ENCODE results near the gene THSD7B. TPM values are rescaled to one million over a fixed set of nuclear protein-coding genes. Genes with fewer than 3 reads are reported as not detected.

THSD7B gene
- total RNA-seq, 1 donor from 2014 or later: 1.4 TPM

- no peak for DNase-seq (ENCODE audit: low spot score)
These were observed 367.9 kb downstream of the THSD7B start for GRCh38 chr2:137133225-137133624.

DNA sequence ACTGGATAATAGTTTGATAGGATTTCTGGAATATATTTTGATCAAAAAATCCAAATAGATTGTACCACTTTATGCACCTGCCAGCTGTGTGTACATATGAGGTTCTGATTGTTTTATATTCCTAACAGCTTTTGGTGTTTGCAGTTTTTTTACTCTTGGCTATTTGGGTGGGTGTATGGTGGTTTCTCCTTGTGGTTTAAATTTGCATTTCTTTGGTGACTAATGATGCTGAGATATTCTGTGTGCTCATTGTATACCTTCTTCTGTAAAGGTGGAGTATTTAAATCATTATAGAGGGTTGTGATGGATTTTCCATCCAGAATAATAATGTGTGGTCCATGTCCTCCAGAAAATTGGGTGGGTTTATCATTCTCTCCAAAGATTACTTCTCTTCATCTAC, 372.9 kb downstream of the THSD7B start:
- no peak for DNase-seq (ENCODE audit: low spot score)

DNA sequence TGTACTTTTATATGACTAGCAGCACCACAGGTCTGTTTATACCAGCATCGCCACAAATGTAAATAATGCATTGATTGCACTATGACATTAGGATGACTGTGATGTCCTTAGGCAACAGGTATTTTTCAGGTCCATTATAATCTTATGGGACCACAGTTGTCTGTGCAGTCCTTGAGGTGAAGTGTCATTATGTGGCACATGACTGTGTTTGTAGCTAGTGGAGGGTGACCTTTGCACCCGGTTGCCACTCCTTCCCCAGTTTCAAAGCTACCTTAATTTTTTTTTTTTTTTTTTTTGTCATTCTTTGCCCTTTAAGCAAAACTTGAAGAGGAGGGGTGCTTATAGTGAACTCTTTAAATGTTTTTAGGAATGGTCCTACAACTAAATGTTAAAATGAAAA, 386.4 kb downstream of the THSD7B start:
- no peak for DNase-seq (ENCODE audit: low spot score)

DNA sequence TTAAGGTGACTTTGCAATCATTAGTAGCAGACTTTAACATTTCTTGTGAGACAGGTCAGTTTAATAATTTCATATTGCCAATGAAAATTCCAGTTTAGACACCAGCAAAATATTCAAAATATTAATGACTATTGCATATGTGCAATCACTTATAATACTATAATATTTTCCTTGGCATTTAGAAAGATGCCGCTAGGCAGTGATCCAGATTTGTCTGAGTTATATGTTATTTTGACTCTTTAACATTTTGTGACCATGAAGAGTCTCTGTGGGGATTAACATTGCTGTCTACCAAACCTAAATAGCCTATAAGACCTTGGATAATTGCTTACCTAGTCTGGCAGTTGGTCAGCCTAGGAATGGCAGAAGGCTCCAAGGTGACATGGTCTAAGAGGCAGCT, 389.6 kb downstream of the THSD7B start:
- no peak for DNase-seq (ENCODE audit: low spot score)

DNA sequence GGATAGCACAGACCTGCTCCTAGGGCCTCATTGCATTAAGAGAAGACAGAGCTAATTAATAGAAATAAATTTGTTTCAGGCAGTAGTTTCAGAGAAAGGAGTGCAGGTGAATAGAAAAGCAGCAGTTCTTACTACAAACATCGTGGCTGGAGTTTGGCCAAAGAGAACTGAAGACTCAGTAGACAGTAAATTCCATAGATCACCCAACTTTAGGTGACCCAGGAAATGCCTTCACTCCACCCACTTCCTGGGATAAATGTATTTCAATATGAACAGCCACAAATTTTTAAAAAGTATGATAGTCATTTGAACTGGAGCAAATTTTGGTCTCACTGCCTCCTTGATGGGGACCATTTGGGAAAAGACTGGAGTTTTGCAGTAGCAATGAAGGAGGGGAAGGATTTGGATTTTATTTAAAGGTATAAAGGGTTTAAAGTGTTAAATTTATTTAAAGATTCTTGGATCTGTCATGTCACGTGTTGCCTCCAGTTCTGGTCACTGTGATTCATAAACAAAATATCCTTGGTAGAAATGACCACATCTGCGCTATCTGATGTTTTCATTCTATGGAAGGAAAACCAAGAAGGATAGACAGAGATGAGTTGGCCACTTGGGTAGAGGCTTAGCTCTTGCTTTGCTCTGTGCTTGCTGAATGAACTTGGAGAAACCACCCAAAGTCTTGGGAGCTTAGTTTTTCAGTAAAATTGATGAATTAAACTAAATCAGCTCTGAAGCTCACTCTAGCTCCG, 390.2 kb downstream of the THSD7B start:
- no peak for DNase-seq (ENCODE audit: low spot score)

- no peak for DNase-seq (ENCODE audit: low spot score)
These were observed 391.0 kb downstream of the THSD7B start for GRCh38 chr2:137156221-137156844.

- no peak for DNase-seq (ENCODE audit: low spot score)
These were observed 392.5 kb downstream of the THSD7B start for GRCh38 chr2:137157851-137158250.

DNA sequence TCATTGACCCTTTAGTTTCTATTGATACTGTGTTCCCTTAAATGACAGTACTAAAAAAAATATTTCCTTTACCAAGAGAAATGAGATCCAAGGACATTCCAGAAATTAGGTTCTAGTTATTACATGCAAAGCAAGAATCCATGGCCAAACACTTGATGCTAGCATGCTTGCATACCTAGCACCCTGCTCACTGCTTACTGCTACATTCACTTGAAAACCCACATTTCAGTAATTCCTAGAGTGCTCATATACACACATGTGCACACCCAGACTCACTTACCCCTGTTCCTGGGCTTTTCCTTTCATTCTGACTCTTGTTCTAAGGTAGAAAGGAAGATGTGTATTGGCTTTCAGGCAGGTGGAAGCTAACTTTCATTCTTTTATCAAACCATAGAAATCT, 395.9 kb downstream of the THSD7B start:
- DNase-seq (ENCODE audit: low spot score): no peak

DNA sequence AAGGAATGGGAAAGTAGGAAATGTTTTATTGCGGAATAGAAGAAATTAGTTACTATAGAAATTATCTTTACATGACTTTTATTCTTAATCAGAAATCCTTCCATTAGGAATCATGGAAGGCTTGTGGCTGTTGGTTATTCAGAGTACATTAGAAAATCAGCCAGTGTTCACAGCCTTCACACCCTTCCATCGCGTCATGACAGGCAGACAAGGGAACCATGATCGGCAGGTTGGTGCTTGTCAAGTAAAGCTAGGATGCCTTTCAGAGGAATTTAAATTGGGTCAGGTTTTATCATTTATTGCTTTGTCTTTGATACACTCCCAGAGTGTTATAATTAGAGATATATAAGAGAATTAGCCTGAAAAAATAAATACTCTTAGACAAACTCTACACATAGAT, 400.6 kb downstream of the THSD7B start:
- no peak for DNase-seq (ENCODE audit: low spot score)

GRCh38 chr2:137167651-137168050, 402.3 kb downstream of the THSD7B start:
- no peak for DNase-seq (ENCODE audit: low spot score)

DNA sequence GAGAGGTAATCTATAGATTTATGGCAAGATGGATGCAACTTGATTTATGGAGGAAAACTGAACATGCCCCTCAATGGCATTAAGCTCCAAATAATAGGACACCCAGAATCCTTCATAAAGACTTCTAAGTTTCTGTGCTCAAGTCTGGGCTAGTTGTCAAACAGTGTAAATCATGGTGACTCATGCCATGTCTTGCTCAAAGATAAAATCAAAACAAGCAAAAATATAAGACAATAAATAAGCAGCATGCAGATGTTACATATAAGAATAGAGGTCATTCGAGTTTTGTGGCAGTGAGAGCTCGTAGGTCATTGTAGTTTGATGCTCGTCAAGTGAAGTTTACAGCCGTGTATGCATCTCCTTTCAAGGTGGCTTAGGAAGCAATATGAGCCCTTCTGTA, 403.2 kb downstream of the THSD7B start:
- DNase-seq (ENCODE audit: low spot score): no peak

DNA sequence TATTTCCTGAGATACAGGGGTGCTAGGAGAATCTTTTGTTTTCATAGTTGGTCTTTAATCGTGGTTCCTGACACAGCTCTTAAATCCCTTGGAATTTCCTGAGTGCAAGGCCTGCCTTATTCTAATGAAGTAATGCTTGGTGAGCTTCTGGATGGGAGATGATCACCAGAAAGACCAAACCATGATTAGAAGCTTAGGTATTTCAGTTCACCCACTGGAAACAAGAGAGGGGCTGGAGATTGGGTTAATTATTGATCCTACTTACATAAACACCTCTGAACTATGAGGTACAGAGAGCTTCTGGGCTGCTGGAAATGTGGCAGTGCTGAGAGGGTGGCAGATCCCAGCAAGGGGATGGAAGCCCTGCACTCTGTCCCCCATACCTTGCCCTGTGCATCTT, 406.8 kb downstream of the THSD7B start:
- no peak for DNase-seq (ENCODE audit: low spot score)

DNA sequence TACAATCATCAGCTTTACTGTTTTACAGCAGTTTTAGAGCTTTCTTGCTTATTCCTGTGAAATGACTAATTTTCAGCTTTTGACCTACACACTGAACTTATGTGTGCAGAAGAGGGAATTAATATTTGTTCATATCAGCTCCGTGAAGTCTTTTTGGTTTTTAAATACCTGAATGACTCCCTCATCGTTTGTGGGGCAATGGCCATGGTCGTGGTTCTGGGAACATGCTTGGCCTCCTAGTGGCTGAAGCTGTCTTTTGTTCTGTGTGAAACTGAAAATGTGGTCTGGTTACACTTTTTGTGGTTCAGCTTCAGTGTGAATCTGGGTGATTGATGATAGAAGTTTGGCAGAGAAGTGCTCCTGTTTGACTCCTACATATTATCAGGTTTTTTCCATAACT, 408.1 kb downstream of the THSD7B start:
- DNase-seq (ENCODE audit: low spot score): no peak

DNA sequence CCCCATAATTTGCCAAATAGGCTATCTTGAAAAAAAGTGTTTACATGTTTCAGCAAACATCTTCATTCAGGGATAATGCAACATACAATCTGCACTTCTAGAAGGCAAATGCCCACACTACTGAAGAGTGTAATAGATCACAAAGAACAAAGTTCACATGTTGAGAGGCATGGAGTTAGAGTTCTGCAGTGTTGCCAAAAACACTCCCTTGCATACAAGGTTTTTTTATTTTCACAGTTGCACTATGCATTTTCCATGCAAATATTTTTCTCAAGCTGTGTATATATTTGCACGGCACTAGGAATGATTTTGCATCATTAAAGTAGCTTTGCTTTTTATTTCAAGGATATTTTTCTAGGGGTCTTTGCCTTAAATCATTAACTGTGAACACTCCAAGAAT, 409.9 kb downstream of the THSD7B start:
- no peak for DNase-seq (ENCODE audit: low spot score)

- DNase-seq (ENCODE audit: low spot score): no peak
These were observed 413.6 kb downstream of the THSD7B start for GRCh38 chr2:137178951-137179377.

DNA sequence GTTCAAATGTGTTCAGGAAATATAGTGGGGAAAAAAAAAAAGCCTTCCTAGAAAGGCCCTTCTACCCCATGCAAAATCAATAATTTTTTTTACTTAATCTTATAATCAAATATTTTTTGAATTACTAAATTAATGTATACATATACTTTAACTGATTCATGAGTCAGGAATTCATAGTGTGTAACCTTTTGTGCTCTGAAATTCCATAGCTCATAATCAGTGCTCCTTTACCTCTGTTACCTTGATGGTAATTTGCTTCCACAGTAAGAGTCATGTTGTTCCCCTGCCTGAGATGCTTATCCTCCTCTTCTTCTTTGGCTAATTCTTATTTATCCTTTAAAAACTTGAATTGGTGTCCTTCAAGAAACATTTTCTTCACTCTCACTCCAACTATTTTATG, 414.2 kb downstream of the THSD7B start:
- DNase-seq (ENCODE audit: low spot score): no peak

GRCh38 chr2:137180012-137180411, 414.7 kb downstream of the THSD7B start:
- DNase-seq (ENCODE audit: low spot score): no peak

DNA sequence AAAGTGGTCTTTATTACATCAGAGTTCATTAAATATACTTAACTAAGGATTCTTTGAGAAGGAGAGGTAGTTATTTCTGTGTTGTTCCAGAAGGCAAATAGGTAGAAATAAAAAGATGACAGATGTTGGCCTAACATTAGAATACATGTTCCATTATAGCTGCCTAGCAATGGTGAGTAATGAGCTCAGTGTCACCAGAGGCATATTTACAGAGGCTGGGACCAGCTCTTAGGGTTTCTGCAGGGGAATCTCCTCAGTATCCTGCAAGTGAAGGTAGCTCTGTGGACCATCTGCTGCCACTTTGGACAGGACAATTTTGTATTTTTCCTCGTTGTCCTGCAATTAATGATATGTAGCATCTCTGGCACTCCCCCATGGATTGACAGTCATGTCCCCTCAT, 416.0 kb downstream of the THSD7B start:
- no peak for DNase-seq (ENCODE audit: low spot score)

DNA sequence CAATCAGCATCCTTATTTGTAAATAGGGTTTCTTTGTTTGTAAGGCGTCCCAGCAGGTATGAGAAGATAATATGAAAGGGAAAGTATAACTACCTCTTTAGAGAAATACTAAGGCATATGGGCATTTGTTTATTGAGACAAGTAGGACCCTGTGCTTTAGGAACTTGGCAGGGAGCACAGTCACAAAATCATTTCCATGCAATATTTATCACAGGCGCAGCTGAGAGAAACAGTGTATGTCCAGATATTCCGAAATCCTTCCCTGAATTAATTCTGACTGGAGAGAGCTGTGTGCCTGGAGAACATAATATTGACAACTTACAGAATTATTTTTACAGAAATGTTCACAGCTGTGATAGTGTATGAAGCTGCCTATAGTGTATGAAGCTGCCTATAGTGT, 416.7 kb downstream of the THSD7B start:
- no peak for DNase-seq (ENCODE audit: low spot score)

GRCh38 chr2:137183206-137183898, 418.0 kb downstream of the THSD7B start:
- no peak for DNase-seq (ENCODE audit: low spot score)

GRCh38 chr2:137185378-137186078, 420.2 kb downstream of the THSD7B start:
- DNase-seq (ENCODE audit: low spot score): no peak

DNA sequence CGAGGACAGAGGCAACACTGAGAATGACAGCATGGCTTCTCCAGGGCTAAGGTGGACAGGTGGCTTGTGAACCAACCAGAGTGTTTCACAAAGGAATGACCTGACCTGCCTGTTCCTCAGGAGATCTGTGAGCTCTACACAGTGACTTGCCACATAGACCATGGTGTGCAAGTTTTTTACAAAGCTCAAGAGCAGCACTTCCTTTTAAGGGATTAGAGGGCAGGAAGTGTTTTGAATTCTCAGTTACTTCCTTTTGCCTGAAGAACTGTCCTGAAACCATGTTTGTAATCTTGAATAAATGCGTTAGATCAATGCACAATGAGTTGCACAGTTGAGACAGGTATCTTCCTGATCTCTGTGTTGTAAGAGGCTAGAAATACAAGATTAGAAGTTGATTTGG, 421.9 kb downstream of the THSD7B start:
- DNase-seq (ENCODE audit: low spot score): no peak

All from mesenteric fat pad (tissue), 1 donor.